ENCODE results near the gene TBX21. TPM values are rescaled to one million over a fixed set of nuclear protein-coding genes. Genes with fewer than 3 reads are reported as not detected.

Gene TBX21
- total and polyA plus RNA-seq, 10 donors = 2.6 to 21.7 (median 11.5) TPM

DNA sequence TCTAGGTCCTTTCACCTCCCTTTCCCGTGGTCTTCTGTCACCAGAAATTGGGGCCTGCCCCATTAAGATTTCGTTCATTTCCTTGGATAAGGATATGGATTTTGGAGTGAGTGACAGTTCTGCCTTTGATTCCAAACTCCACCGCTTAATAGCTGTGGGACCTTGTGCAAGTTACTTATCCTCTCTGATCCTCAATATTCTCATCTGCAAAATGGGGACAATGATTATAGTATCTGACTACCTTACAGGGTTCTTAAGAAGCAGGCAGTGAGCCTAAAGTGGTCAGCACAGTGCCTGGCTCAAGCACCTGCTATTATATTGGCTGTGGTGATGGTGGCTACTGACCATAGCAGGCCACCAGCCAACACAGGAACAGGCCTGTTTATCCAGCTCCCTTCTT lies 23.4 kb upstream of the TBX21 start:
- 88 to 98% (median 95%) methylated on average over 3 of the region's 3 CpGs for WGBS, 5 donors
- intact Hi-C loops (cut with DNase I; ENCODE audit: low total_unique reads) = no loop called here
- Histone ChIP-seq H3K27me3 (replicated peaks in 1 of 7) (no peaks in the 10 kb centered on the region), H3K36me3 (peaks cover 0 to 49% (median 26%) of the 10 kb centered on the region in 6 donors), H3K4me1 (peaks cover 27 to 73% (median 60%) of the 10 kb centered on the region in 6 donors), H3K4me3 (no peak overlapping the region), H3K27ac (no peak overlapping the region), H3K9me3 (no peaks in the 10 kb centered on the region)
- DNase-seq = no peak
- TF ChIP-seq POLR2A (IDR thresholded peaks at IDR 0.05) = no peak
- TF ChIP-seq, protein P1, sequence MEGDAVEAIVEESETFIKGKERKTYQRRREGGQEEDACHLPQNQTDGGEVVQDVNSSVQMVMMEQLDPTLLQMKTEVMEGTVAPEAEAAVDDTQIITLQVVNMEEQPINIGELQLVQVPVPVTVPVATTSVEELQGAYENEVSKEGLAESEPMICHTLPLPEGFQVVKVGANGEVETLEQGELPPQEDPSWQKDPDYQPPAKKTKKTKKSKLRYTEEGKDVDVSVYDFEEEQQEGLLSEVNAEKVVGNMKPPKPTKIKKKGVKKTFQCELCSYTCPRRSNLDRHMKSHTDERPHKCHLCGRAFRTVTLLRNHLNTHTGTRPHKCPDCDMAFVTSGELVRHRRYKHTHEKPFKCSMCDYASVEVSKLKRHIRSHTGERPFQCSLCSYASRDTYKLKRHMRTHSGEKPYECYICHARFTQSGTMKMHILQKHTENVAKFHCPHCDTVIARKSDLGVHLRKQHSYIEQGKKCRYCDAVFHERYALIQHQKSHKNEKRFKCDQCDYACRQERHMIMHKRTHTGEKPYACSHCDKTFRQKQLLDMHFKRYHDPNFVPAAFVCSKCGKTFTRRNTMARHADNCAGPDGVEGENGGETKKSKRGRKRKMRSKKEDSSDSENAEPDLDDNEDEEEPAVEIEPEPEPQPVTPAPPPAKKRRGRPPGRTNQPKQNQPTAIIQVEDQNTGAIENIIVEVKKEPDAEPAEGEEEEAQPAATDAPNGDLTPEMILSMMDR (IDR thresholded peaks at IDR 0.05 in 8 of 11, conservative IDR thresholded peaks at IDR 0.05 in 3 of 11) = no peak
- no peak for TF ChIP-seq POLR2AphosphoS5 (IDR thresholded peaks at IDR 0.05)

DNA sequence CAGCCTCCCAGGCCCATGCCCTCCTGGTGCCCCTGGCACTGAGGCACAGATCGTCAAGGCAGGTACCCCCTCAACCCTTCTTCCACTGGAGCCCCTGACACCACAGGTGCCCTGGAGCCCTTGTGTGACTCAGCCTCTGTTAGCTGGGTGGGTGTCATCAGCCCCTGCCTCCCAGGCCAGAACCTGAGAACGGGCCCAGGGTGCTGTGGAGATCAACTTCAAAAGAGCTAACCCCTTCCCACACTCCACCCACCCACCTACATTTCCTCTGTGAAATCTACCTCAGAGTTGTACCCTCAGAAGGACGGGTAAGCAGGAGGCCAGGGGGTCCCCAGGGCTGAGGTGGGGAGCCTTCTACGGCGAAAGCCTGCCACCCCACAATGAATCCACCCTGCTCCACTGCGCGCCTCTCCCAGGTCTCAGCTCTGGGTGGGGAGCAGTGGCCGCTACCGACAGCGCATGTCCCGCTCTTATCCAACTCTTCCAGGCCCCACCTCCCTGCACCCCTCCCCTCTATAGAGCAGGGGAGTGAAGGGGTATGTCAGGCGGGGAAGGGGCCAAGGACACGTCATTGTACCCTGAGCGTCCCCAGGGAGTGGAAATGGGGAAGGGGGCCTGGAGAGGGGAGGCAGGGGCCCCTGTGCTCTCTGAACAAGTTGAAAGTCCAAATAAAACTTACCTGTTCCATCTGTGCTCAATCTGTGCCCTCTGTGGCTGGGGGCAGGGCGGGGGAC lies 21.5 kb upstream of the TBX21 start:
- DNase-seq = no peak
- no peaks in the 10 kb centered on the region for H3K9me3 ChIP-seq
- peaks cover 0 to 41% (median 26%) of the 10 kb centered on the region in 6 donors for H3K36me3 ChIP-seq
- peaks cover 10 to 73% (median 60%) of the 10 kb centered on the region in 6 donors for H3K4me1 ChIP-seq
- H3K27ac ChIP-seq = peak overlapping the region in 2 of 8 donors; percentile 11 to 80
- WGBS, 5 donors = 87 to 96% (median 89%) methylated on average over 14 to 15 of the region's 15 CpGs
- intact Hi-C loops (cut with DNase I; ENCODE audit: low total_unique reads) = no loop called here
- H3K4me3 ChIP-seq = no peak overlapping the region
- no peaks in the 10 kb centered on the region for H3K27me3 ChIP-seq (replicated peaks in 1 of 7)
- TF ChIP-seq POLR2AphosphoS5 (IDR thresholded peaks at IDR 0.05) (peak in 1 of 3 donors; percentile 13), POLR2A (IDR thresholded peaks at IDR 0.05) (no peak)
- TF ChIP-seq, protein P1 (IDR thresholded peaks at IDR 0.05 in 8 of 11, conservative IDR thresholded peaks at IDR 0.05 in 3 of 11) = no peak

DNA sequence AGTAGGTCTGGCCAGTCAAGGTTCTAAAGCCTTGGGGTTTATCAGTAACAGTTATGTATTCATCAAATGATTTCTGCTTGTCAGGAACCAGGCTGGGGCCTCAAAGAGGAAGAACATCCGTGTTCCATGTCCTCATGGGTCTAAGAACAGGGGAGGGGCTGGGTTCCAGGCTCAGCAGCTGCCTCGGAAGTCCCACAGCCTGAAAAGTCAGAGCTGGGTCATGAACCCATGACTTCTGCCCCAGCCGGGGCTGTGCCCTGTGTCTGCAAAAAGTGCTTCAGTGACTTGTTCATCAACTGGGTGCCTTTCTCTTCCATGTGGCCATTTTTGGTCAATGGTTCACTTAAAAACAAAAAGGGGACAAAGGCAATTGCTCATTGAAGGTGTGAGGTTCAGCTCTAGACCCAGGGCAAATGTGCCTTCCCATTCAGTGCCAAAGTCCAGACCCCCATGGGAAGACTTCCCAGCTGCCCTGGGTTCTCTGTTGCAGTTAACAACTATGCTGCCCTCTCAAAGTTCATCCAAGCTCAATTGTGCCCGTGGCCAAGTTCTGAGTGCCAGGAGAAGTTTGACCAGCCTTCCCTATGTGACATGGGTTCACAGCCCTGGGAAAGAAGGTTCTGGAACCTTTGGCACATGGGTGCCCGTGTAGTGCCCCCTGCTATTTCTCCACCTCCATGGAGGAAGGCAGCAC lies 20.6 kb upstream of the TBX21 start:
- Histone ChIP-seq H3K36me3 (peaks cover 0 to 41% (median 26%) of the 10 kb centered on the region in 6 donors), H3K4me3 (no peak overlapping the region), H3K27ac (peak overlapping the region in 2 of 8 donors; percentile 3 to 80), H3K27me3 (replicated peaks in 1 of 7) (no peaks in the 10 kb centered on the region), H3K4me1 (peaks cover 4 to 73% (median 60%) of the 10 kb centered on the region in 6 donors), H3K9me3 (no peaks in the 10 kb centered on the region)
- no peak for DNase-seq
- intact Hi-C loops (cut with DNase I; ENCODE audit: low total_unique reads) = no loop called here
- 39 to 58% (median 51%) methylated on average over 5 of the region's 5 CpGs for WGBS, 5 donors
- TF ChIP-seq, protein P1 (IDR thresholded peaks at IDR 0.05 in 8 of 11, conservative IDR thresholded peaks at IDR 0.05 in 3 of 11) = no peak
- TF ChIP-seq POLR2A (IDR thresholded peaks at IDR 0.05) = no peak
- TF ChIP-seq POLR2AphosphoS5 (IDR thresholded peaks at IDR 0.05) = peak in 1 of 3 donors; percentile 31

Measured in spleen (tissue), 11 donors.